Naive thymus-derived CD4-positive, alpha-beta T cell (primary cell): ENCODE data around the gene AP1B1. TPM values are rescaled to one million over a fixed set of nuclear protein-coding genes. Genes with fewer than 3 reads are reported as not detected.
"Not testable (repeated sequence)": the region's sequence is repeated elsewhere in the genome, so short reads cannot be mapped to it uniquely, and the experiment has no call there.

Source experiments
- ATAC-seq: fragments of 150-1000 bp; cut with Tn5 transposase; 2 replicates; pipeline ENCODE4 v1.10.0; 2021; ENCODE audit warnings: mild to moderate bottlenecking, moderate library complexity
- CTCF ChIA-PET: fragments of 350-600 bp; sonication (Branson Sonifier 250); formaldehyde crosslinking; loops from one replicate; lab custom pipeline; 2021; ENCODE audit warnings: antibody characterized with exemption; lab: Charles Lee
- POLR2A ChIA-PET: fragments of 350-600 bp; sonication (Branson Sonifier 250); formaldehyde crosslinking; loops from one replicate; lab custom pipeline; 2021; ENCODE audit warnings: antibody characterized with exemption, inconsistent platforms; lab: Charles Lee
- DNase-seq, 9 donors: peaks; one replicate each; pipeline versions ENCODE4 v3.0.0 to v3.0.0-alpha.2; 2020 to 2022; ENCODE audit warnings: mixed read lengths in 1 of 9
- H3K27ac ChIP-seq: one replicate; pipeline ENCODE4 v1.7.0; 2013; ENCODE audit warnings: mild to moderate bottlenecking, low read depth, low read length, moderate library complexity
- H3K27me3 ChIP-seq, 2 donors: one replicate each; pipeline ENCODE4 v1.7.0; 2013; ENCODE audit warnings: low read length in 2 of 2, mild to moderate bottlenecking in 2 of 2, moderate library complexity in 2 of 2; ENCODE audit not compliant: control insufficient read depth in 2 of 2, insufficient read depth in 2 of 2
- H3K36me3 ChIP-seq, 3 experiments: 1 replicate in 2 of 3; 2 replicates in 1 of 3; pipeline ENCODE4 v1.7.0; 2013; ENCODE audit warnings: low read length in 3 of 3, mild to moderate bottlenecking in 3 of 3, moderate library complexity in 1 of 3; ENCODE audit not compliant: insufficient read depth in 3 of 3, control insufficient read depth in 2 of 3
- H3K4me1 ChIP-seq, 2 donors: one replicate each; pipeline ENCODE4 v1.7.0; 2013; ENCODE audit warnings: low read length in 2 of 2, mild to moderate bottlenecking in 2 of 2, moderate library complexity in 1 of 2; ENCODE audit not compliant: control insufficient read depth in 2 of 2, insufficient read depth in 2 of 2
- H3K4me3 ChIP-seq: 2 replicates; pipeline ENCODE4 v1.7.0; 2013; ENCODE audit warnings: mild to moderate bottlenecking, low read length
- H3K9me3 ChIP-seq, 3 experiments: 1 replicate in 2 of 3; 2 replicates in 1 of 3; pipeline ENCODE4 v1.7.0; 2013; ENCODE audit warnings: low read length in 3 of 3; ENCODE audit not compliant: control insufficient read depth in 2 of 3
- H3K27ac Mint-ChIP-seq, 9 donors: one replicate each; pipeline ENCODE4 v1.8.0; 2020 to 2022; ENCODE audit warnings: mixed read lengths in 9 of 9, mild to moderate bottlenecking in 8 of 9, moderate library complexity in 5 of 9, inconsistent platforms in 2 of 9
- H3K27me3 Mint-ChIP-seq, 5 donors: one replicate each; pipeline ENCODE4 v1.8.0; 2021 to 2022; ENCODE audit warnings: mixed read lengths in 5 of 5, mild to moderate bottlenecking in 1 of 5
- H3K36me3 Mint-ChIP-seq, 5 donors: one replicate each; pipeline ENCODE4 v1.8.0; 2020 to 2022; ENCODE audit warnings: mixed read lengths in 5 of 5, mild to moderate bottlenecking in 3 of 5, inconsistent platforms in 1 of 5
- H3K4me1 Mint-ChIP-seq, 7 donors: one replicate each; pipeline ENCODE4 v1.8.0; 2020 to 2022; ENCODE audit warnings: mixed read lengths in 7 of 7, mild to moderate bottlenecking in 3 of 7, inconsistent platforms in 1 of 7
- H3K4me3 Mint-ChIP-seq, 10 donors: one replicate each; pipeline ENCODE4 v1.8.0; 2020 to 2022; ENCODE audit warnings: mild to moderate bottlenecking in 10 of 10, mixed read lengths in 10 of 10, moderate library complexity in 6 of 10, inconsistent platforms in 2 of 10
- H3K9me3 Mint-ChIP-seq, 11 donors: one replicate each; pipeline ENCODE4 v1.8.0; 2020 to 2022; ENCODE audit warnings: mixed read lengths in 11 of 11, mild to moderate bottlenecking in 4 of 11, inconsistent platforms in 1 of 11, moderate library complexity in 1 of 11
- intact Hi-C, 2 donors: fragments of 100-400 bp; cut with micrococcal nuclease; formaldehyde crosslinking; loops; one replicate each; pipeline ENCODE4 v1.15.1; 2023
- polyA plus RNA-seq, 2 donors: library from polyadenylated mRNA; unstranded; fragments of 300-500 nt; fragmentation: Illumina TruSeq; gene quantifications; one replicate each; pipeline ENCODE4 v1.2.3, GENCODE V29; 2021
- total RNA-seq, 6 experiments: library from RNA in 5 of 6; stranded (reverse) in 5 of 6; gene quantifications; 1 replicate in 5 of 6; 2 replicates in 1 of 6; pipeline ENCODE4 v1.2.3 and lab custom pipeline; 2021 to 2026

Gene AP1B1
- total and polyA plus RNA-seq, 7 experiments from 2014 or later, result 15.0 to 77.7 (median 38.9) TPM

- Mint-ChIP-seq H3K4me3 (no peak overlapping the region), H3K27ac (no peak overlapping the region), H3K27me3 (no peaks in the 10 kb centered on the region), H3K9me3 (no peaks in the 10 kb centered on the region), H3K36me3 (peaks cover 0 to 50% (median 17%) of the 10 kb centered on the region in 5 donors), H3K4me1 (no peaks in the 10 kb centered on the region)
- DNase-seq (no peak), ATAC-seq (no peak)
- Histone ChIP-seq H3K9me3 (no peaks in the 10 kb centered on the region), H3K4me1 (no peaks in the 10 kb centered on the region), H3K27ac (no peak overlapping the region), H3K36me3 (peaks cover 0 to 67% (median 19%) of the 10 kb centered on the region in 3 experiments), H3K27me3 (no peaks in the 10 kb centered on the region), H3K4me3 (no peak overlapping the region)
- ChIA-PET CTCF (no interaction called here), POLR2A (no interaction called here)
- intact Hi-C loops, result no loop called here
Observed at GRCh38 chr22:29359469-29359868, 28.9 kb downstream of the AP1B1 start.

- H3K4me3 ChIP-seq, H3K27ac ChIP-seq, DNase-seq, H3K27me3 ChIP-seq, ATAC-seq, H3K27ac Mint-ChIP-seq, H3K4me1 Mint-ChIP-seq, H3K4me1 ChIP-seq, intact Hi-C loops, H3K27me3 Mint-ChIP-seq, H3K4me3 Mint-ChIP-seq, CTCF ChIA-PET, H3K9me3 ChIP-seq, POLR2A ChIA-PET, H3K9me3 Mint-ChIP-seq: not testable (repeated sequence)
- peaks cover 0 to 61% (median 18%) of the 10 kb centered on the region in 5 donors for H3K36me3 Mint-ChIP-seq
- peaks cover 0 to 75% (median 29%) of the 10 kb centered on the region in 3 experiments for H3K36me3 ChIP-seq
Observed at GRCh38 chr22:29357193-29357890, 31.0 kb downstream of the AP1B1 start.

- ChIA-PET CTCF (interaction anchor here (0.6 kb wide), 1 partner anchor 13 kb away, joined by 6 read pairs; no protein-coding TSS in a partner anchor), POLR2A (no interaction called here)
- Mint-ChIP-seq H3K27ac (no peak overlapping the region), H3K4me1 (peaks cover 0 to 2% (median 0%) of the 10 kb centered on the region in 7 donors), H3K36me3 (peaks cover 2 to 55% (median 9%) of the 10 kb centered on the region in 5 donors), H3K27me3 (no peaks in the 10 kb centered on the region), H3K9me3 (no peaks in the 10 kb centered on the region), H3K4me3 (no peak overlapping the region)
- DNase-seq, result no peak
- Histone ChIP-seq H3K27ac (no peak overlapping the region), H3K4me1 (no peaks in the 10 kb centered on the region), H3K9me3 (no peaks in the 10 kb centered on the region), H3K4me3 (no peak overlapping the region), H3K36me3 (peaks cover 10 to 96% (median 19%) of the 10 kb centered on the region in 3 experiments), H3K27me3 (no peaks in the 10 kb centered on the region)
- ATAC-seq, result no peak
- intact Hi-C loops, result no loop called here
Observed at GRCh38 chr22:29353860-29354259, 34.5 kb downstream of the AP1B1 start.

GRCh38 chr22:29353286-29353685 lies 35.1 kb downstream of the AP1B1 start:
- no peak for ATAC-seq
- Histone ChIP-seq H3K4me1 (no peaks in the 10 kb centered on the region), H3K36me3 (peaks cover 13 to 96% (median 14%) of the 10 kb centered on the region in 3 experiments), H3K27me3 (no peaks in the 10 kb centered on the region), H3K27ac (no peak overlapping the region), H3K9me3 (no peaks in the 10 kb centered on the region), H3K4me3 (no peak overlapping the region)
- H3K27ac Mint-ChIP-seq, result no peak overlapping the region
- H3K36me3 Mint-ChIP-seq, result peaks cover 8 to 55% (median 13%) of the 10 kb centered on the region in 5 donors
- DNase-seq, result no peak
- H3K4me1 Mint-ChIP-seq, result peaks cover 0 to 2% (median 0%) of the 10 kb centered on the region in 7 donors
- ChIA-PET CTCF (no interaction called here), POLR2A (no interaction called here)
- intact Hi-C loops, result no loop called here
- no peaks in the 10 kb centered on the region for H3K9me3 Mint-ChIP-seq
- H3K27me3 Mint-ChIP-seq, result no peaks in the 10 kb centered on the region
- no peak overlapping the region for H3K4me3 Mint-ChIP-seq

DNA sequence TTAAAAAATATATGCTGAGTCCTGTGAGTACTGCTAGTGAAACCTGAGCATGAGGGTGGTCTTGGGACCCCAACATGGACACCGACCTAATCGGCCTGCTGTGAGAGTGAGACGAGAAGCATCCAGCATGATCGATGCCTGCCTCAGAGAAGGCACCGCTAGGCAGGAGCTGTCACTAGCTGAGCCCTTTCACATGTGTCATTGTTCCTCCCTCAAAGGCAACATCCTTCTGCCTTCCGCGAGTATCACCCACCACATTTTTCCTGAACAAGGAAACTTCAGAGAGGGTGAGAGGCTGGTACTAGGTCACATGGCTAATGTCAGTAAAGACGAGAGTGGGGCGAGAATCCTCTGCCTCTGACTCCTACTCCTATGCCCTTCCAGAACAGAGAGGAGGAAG lies 35.6 kb downstream of the AP1B1 start:
- Mint-ChIP-seq H3K27ac (no peak overlapping the region), H3K4me1 (peaks cover 0 to 2% (median 0%) of the 10 kb centered on the region in 7 donors), H3K36me3 (peaks cover 8 to 50% (median 16%) of the 10 kb centered on the region in 5 donors), H3K27me3 (no peaks in the 10 kb centered on the region), H3K9me3 (no peaks in the 10 kb centered on the region), H3K4me3 (no peak overlapping the region)
- no peak for ATAC-seq
- Histone ChIP-seq H3K4me3 (no peak overlapping the region), H3K9me3 (no peaks in the 10 kb centered on the region), H3K36me3 (peaks cover 13 to 96% (median 18%) of the 10 kb centered on the region in 3 experiments), H3K27me3 (no peaks in the 10 kb centered on the region), H3K27ac (no peak overlapping the region), H3K4me1 (no peaks in the 10 kb centered on the region)
- intact Hi-C loops, result no loop called here
- CTCF ChIA-PET, result no interaction called here
- DNase-seq, result no peak
- POLR2A ChIA-PET, result no interaction called here

GRCh38 chr22:29351891-29352290 lies 36.5 kb downstream of the AP1B1 start:
- peaks cover 8 to 59% (median 24%) of the 10 kb centered on the region in 5 donors for H3K36me3 Mint-ChIP-seq
- Histone ChIP-seq H3K9me3 (no peaks in the 10 kb centered on the region), H3K36me3 (peaks cover 15 to 99% (median 22%) of the 10 kb centered on the region in 3 experiments), H3K27me3 (no peaks in the 10 kb centered on the region), H3K4me3 (no peak overlapping the region), H3K27ac (no peak overlapping the region), H3K4me1 (no peaks in the 10 kb centered on the region)
- H3K27me3 Mint-ChIP-seq, result no peaks in the 10 kb centered on the region
- DNase-seq, result no peak
- H3K9me3 Mint-ChIP-seq, result no peaks in the 10 kb centered on the region
- peaks cover 0 to 2% (median 0%) of the 10 kb centered on the region in 7 donors for H3K4me1 Mint-ChIP-seq
- intact Hi-C loops, result no loop called here
- CTCF ChIA-PET, result no interaction called here
- POLR2A ChIA-PET, result no interaction called here
- H3K27ac Mint-ChIP-seq, result no peak overlapping the region
- H3K4me3 Mint-ChIP-seq, result no peak overlapping the region
- no peak for ATAC-seq

GRCh38 chr22:29351042-29351441 lies 37.3 kb downstream of the AP1B1 start:
- H3K4me1 ChIP-seq, result no peaks in the 10 kb centered on the region
- Mint-ChIP-seq H3K9me3 (no peaks in the 10 kb centered on the region), H3K27me3 (no peaks in the 10 kb centered on the region), H3K4me3 (no peak overlapping the region), H3K27ac (no peak overlapping the region), H3K4me1 (peaks cover 0 to 2% (median 0%) of the 10 kb centered on the region in 7 donors), H3K36me3 (peaks cover 10 to 61% (median 24%) of the 10 kb centered on the region in 5 donors)
- DNase-seq (no peak), ATAC-seq (no peak)
- H3K9me3 ChIP-seq, result no peaks in the 10 kb centered on the region
- CTCF ChIA-PET, result no interaction called here
- intact Hi-C loops, result no loop called here
- peaks cover 15 to 99% (median 22%) of the 10 kb centered on the region in 3 experiments for H3K36me3 ChIP-seq
- no peaks in the 10 kb centered on the region for H3K27me3 ChIP-seq
- POLR2A ChIA-PET, result no interaction called here
- no peak overlapping the region for H3K27ac ChIP-seq
- H3K4me3 ChIP-seq, result no peak overlapping the region
